T-helper 2 cell treated with Interferon-gamma antibody and Interleukin-4, amounts not matched to agents 100 ng/mL and 5 ng/mL, for 36 hours (primary cell): ENCODE data around the gene MALSU1. TPM values are rescaled to one million over a fixed set of nuclear protein-coding genes. Genes with fewer than 3 reads are reported as not detected.

Experiments used
- intact Hi-C: fragments of 100-400 bp; cut with micrococcal nuclease; formaldehyde crosslinking; loops from one replicate; pipeline ENCODE4 v1.15.1; 2023
- total RNA-seq: library from RNA; stranded (reverse); gene quantifications from 2 replicates; pipeline ENCODE4 v1.2.3, GENCODE V29; 2022

MALSU1 gene
- total RNA-seq, 1 donor from 2014 or later, result 56.3 TPM

DNA sequence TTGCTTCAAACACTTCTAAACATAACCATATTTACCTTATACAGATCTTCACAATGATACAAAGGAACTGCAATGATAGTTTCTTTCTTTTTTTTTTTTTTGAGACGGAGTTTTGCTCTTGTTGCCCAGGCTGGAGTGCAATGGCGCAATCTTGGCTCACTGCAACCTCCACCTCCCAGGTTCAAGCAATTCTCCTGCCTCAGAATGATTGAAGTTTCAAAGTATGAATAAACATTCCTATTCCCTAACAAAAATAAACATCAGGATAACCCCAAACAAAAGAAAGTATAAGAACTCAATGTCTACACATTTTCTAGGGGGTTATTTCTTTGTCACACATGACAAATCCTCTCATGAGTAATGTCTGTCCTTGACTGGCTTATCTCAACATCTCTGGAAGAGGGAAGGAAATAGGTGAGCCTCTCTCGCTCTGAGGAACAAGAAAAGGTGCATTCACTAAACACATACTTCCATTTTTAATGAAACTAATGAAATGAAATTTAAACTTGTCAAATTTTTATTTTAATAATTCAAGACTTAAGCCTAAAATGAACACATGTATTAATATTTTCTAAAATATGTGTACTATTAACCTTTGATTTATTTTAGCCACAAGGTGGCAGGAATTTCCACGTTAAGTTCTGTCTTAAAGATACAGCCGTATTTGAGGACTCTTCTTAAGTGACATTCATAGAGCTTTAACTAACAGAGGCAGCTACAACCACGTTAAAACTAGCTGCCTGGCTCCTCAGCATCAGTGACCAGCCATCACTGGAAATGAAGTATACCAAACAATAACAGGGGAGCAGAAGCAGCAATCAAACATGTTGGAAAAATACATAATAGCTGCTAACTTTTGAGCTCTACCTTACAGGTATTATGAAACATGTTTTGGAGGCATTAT lies 58.3 kb downstream of the MALSU1 start:
- intact Hi-C loops, result loop anchor here (1.0 to 5.0 kb wide), 9 partner anchors 11 to 175 kb away; partner anchors contain the start of genes IGF2BP3, MALSU1, NUP42 and TRA2A

DNA sequence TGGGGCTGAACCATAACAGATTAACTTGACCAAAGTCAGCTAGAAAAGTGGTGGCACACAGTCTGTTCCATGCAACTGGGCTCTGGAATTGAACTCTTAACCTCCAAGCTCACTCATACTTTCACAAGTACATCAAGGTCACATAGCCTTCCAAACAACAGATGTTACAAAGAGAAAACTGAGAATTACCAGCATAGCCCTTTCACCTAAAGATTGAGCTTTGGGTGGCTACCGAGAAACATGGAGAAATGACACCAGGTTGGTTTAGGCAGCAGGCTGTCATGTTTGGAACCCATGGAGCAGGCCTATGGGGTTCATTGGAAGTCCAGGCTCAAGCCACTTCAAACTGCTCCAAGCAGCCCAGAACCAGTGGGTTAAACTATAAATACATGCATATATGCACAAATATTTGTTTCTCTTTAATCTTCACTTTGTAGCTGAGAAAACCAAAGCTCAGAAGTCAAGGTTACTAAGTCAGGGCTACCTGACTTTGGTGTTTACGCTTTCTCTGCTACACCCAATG lies 59.1 kb downstream of the MALSU1 start:
- intact Hi-C loops, result loop anchor here (5.0 kb wide), 3 partner anchors 59 to 176 kb away; partner anchors contain the start of gene NUP42

Other genes with a start within 250 kb of the MALSU1 start
- gene KLHL7, start 193.6 kb upstream of the MALSU1 start, total RNA-seq, result 12.5 and 13.4 TPM in 2 replicates
- 48.3 and 51.9 TPM in 2 replicates for gene NUP42, start 117.3 kb upstream of the MALSU1 start, total RNA-seq
- 0.73 and 0.82 TPM in 2 replicates for gene GPNMB, start 52.6 kb upstream of the MALSU1 start, total RNA-seq
- 13.3 and 15.0 TPM in 2 replicates for gene IGF2BP3, start 171.2 kb downstream of the MALSU1 start, total RNA-seq
- 125 and 131 TPM in 2 replicates for gene TRA2A, start 232.6 kb downstream of the MALSU1 start, total RNA-seq